ENCODE results near the gene PUS7.
"Not testable (repeated sequence)": the region's sequence is repeated elsewhere in the genome, so short reads cannot be mapped to it uniquely, and the experiment has no call there.

PUS7 gene

GRCh38 chr7:105524840-105525239 lies 2.8 kb upstream of the PUS7 start:
- no peaks in the 10 kb centered on the region for H3K4me1 Mint-ChIP-seq

GRCh38 chr7:105524423-105524822 lies 2.4 kb upstream of the PUS7 start:
- H3K4me3 Mint-ChIP-seq; H3K9me3 Mint-ChIP-seq; H3K36me3 Mint-ChIP-seq (ENCODE audit: low read depth); H3K4me1 Mint-ChIP-seq; H3K27ac Mint-ChIP-seq; H3K27me3 Mint-ChIP-seq (ENCODE audit: low read depth): not testable (repeated sequence)

More at GRCh38 chr7:105524840-105525239, 2.8 kb upstream of the PUS7 start:
- H3K36me3 Mint-ChIP-seq (ENCODE audit: low read depth) = peaks cover under 1% of the 10 kb centered on the region
- peak overlapping the region in 1 of 3 experiments; percentile 54 for H3K27ac Mint-ChIP-seq
- no peaks in the 10 kb centered on the region for H3K9me3 Mint-ChIP-seq
- peak overlapping the region; percentile 30 to 72 (median 55) for H3K4me3 Mint-ChIP-seq
- peaks cover 9% of the 10 kb centered on the region for H3K27me3 Mint-ChIP-seq (ENCODE audit: low read depth)
- no peak for TF ChIP-seq CTCF (IDR thresholded peaks at IDR 0.05; ENCODE audit: unreplicated experiment in 3 of 3)

- peaks cover 9% of the 10 kb centered on the region for H3K27me3 Mint-ChIP-seq (ENCODE audit: low read depth)
- peaks cover 20% of the 10 kb centered on the region for H3K36me3 Mint-ChIP-seq (ENCODE audit: low read depth)
- H3K9me3 Mint-ChIP-seq = no peaks in the 10 kb centered on the region
- H3K27ac Mint-ChIP-seq = peak overlapping the region; percentile 91 to 100 (median 97)
- no peak for TF ChIP-seq CTCF (IDR thresholded peaks at IDR 0.05; ENCODE audit: unreplicated experiment in 3 of 3)
- H3K4me3 Mint-ChIP-seq = peak overlapping the region; percentile 96 to 100 (median 97)
- H3K4me1 Mint-ChIP-seq = peaks cover 5% of the 10 kb centered on the region
Measured at GRCh38 chr7:105521027-105521716, 899 bp downstream of the PUS7 start.

- not testable (repeated sequence) for H3K27me3 Mint-ChIP-seq (ENCODE audit: low read depth); H3K27ac Mint-ChIP-seq; H3K4me1 Mint-ChIP-seq; H3K9me3 Mint-ChIP-seq
- H3K36me3 Mint-ChIP-seq (ENCODE audit: low read depth) = peaks cover 20% of the 10 kb centered on the region
- peak overlapping the region; percentile 63 to 66 (median 65) for H3K4me3 Mint-ChIP-seq
Measured at GRCh38 chr7:105520620-105521019, 1.5 kb downstream of the PUS7 start.

- Mint-ChIP-seq H3K36me3 (ENCODE audit: low read depth) (peaks cover 26% of the 10 kb centered on the region), H3K27ac (peak overlapping the region in 2 of 3 experiments; percentile 37 to 38), H3K4me1 (peaks cover 5% of the 10 kb centered on the region), H3K27me3 (ENCODE audit: low read depth) (peaks cover 3% of the 10 kb centered on the region), H3K4me3 (peak overlapping the region; percentile 68 to 83 (median 80)), H3K9me3 (no peaks in the 10 kb centered on the region)
- TF ChIP-seq CTCF (IDR thresholded peaks at IDR 0.05; ENCODE audit: unreplicated experiment in 3 of 3) = no peak
Measured at GRCh38 chr7:105519353-105519752, 2.7 kb downstream of the PUS7 start.

- H3K4me1 Mint-ChIP-seq; H3K9me3 Mint-ChIP-seq; H3K4me3 Mint-ChIP-seq; H3K27me3 Mint-ChIP-seq (ENCODE audit: low read depth); H3K27ac Mint-ChIP-seq: not testable (repeated sequence)
- peaks cover 40% of the 10 kb centered on the region for H3K36me3 Mint-ChIP-seq (ENCODE audit: low read depth)
Measured at GRCh38 chr7:105515610-105516009, 6.5 kb downstream of the PUS7 start.

- peaks cover 34% of the 10 kb centered on the region for H3K36me3 Mint-ChIP-seq (ENCODE audit: low read depth)
Measured at GRCh38 chr7:105512926-105513526, 9.0 kb downstream of the PUS7 start.

More at GRCh38 chr7:105512926-105513526, 9.0 kb downstream of the PUS7 start:
- no peak for TF ChIP-seq CTCF (IDR thresholded peaks at IDR 0.05; ENCODE audit: unreplicated experiment in 3 of 3)
- no peaks in the 10 kb centered on the region for H3K9me3 Mint-ChIP-seq
- H3K27ac Mint-ChIP-seq = no peak overlapping the region
- no peaks in the 10 kb centered on the region for H3K27me3 Mint-ChIP-seq (ENCODE audit: low read depth)
- H3K4me1 Mint-ChIP-seq = no peaks in the 10 kb centered on the region
- H3K4me3 Mint-ChIP-seq = no peak overlapping the region
